Stimulated activated CD4-positive, alpha-beta T cell treated with anti-CD3 and anti-CD28 coated beads, TNF-alpha, amount 100 ng/mL, for 48 hours (primary cell): ENCODE results near the gene TCP11L2.
A peak's percentile ranks its signal among the peaks of the same experiment; 100 is the strongest.
"Not testable (repeated sequence)": the region's sequence is repeated elsewhere in the genome, so short reads cannot be mapped to it uniquely, and the experiment has no call there.

Experiments used
- DNase-seq, 3 donors: peaks; one replicate each; pipeline ENCODE4 v3.0.0-alpha.2; 2020; ENCODE audit warnings: low read depth in 3 of 3

Gene TCP11L2

DNA sequence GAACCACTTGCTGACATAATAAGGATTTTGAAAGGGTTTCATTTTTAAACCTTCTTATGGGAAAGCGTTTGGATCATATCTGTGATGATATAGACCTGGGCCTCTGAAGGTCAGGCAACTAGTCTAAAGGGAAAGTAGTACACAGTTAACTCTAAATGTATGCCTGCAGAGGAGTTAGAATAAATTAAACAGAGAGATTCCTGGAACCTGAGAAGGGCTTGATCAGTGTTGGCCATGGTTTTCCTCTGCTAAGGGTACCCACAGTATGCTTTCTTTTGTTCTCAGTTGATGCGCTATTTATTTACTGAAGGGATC lies 40.6 kb downstream of the TCP11L2 start:
- no peak for DNase-seq

- no peak for DNase-seq
These were observed 41.6 kb downstream of the TCP11L2 start for GRCh38 chr12:106344131-106344530.

DNA sequence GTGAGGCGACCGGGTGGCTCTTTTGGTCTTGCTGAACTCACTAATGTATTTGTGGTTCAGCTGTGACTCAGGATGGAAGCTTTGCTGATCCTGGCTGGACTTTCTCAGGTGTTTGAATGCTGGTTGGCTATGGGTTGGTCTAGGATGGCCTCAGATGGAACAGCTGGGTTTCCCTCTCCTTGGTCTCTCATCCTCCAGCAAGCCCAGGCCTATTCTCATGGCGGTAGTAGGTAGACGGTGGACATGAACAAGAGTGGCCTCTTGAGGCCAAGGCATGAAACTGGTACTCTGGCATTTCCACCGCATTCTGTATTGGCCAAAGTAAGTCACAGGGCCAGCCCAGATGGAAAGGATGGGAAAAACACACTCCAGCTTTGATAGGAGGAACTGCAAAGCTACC lies 43.2 kb downstream of the TCP11L2 start:
- DNase-seq: no peak

GRCh38 chr12:106348411-106348810 lies 45.9 kb downstream of the TCP11L2 start:
- no peak for DNase-seq

GRCh38 chr12:106353175-106353574 lies 50.6 kb downstream of the TCP11L2 start:
- no peak for DNase-seq

- DNase-seq: peak; percentile 90 to 94 (median 91)
These were observed 55.2 kb downstream of the TCP11L2 start, which contains the start of gene POLR3B for GRCh38 chr12:106357549-106358395. POLR3B (plus strand) TSS chr12:106357748; CDS start chr12:106357880, 132 bp downstream.

GRCh38 chr12:106358396-106359241 lies 56.1 kb downstream of the TCP11L2 start:
- DNase-seq: no peak

DNA sequence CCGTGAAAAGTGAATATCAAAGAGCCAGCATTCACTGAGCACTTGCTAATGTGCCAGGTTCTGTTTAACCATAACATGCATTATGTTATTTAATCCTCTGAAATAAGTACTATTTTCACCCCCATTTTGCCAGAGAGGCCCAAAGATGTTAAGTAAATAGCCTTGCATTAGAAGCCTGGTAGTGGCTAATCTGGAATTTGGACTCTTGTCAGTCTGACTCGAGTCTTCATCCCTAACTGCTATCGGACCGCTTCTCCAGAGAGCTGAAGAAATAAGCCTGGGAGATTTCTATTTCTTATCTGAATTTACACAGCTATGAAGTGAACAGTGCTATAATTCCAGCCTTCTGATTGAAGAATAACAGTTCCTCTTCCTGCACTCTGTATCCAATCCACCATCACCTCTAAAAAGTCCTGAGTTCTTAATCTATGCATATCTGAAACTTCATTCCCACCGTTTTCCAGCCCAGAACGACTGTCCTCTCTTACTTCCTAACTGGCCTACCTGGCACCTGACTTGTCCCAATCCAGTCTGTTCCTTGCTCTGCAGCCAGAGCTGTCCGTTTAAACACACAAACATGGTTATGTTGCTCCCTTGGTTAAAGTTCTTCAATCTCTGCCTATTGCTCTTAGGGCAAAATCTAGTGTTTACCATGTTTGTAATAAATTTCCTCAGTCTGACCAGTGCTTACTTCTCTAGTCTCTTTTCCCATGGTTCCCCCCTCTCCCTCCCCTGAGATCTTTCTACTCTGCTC lies 57.3 kb downstream of the TCP11L2 start:
- DNase-seq: no peak

DNA sequence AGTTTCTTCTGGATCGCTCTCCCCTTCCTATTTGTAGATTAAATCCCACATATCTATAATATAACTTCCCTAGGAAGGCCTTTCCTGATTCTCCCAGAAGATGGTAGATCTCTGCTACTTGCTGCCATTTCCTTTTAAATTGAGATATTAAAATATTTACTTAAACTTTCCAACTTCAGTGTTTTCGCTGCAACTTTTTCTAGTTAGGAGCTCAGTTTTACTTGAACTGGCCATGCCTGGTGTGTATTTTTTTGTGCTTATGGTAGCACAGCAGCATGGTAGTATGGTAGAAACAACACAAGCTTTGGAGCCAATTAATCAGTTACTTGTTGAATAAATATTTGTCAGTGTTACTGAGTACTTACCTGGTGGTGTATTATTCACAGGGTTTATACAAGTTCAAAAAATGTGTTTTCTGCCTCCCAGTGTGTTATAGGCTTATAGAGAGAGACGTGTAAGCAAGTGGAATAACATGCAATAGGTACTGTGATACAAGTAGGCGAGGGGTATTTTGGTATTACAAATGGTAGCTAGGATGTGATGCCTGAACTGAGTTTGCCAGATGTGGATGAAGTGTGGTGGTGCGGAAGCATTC lies 58.0 kb downstream of the TCP11L2 start:
- no peak for DNase-seq

- DNase-seq: no peak
These were observed 60.4 kb downstream of the TCP11L2 start for GRCh38 chr12:106362971-106363370.

DNA sequence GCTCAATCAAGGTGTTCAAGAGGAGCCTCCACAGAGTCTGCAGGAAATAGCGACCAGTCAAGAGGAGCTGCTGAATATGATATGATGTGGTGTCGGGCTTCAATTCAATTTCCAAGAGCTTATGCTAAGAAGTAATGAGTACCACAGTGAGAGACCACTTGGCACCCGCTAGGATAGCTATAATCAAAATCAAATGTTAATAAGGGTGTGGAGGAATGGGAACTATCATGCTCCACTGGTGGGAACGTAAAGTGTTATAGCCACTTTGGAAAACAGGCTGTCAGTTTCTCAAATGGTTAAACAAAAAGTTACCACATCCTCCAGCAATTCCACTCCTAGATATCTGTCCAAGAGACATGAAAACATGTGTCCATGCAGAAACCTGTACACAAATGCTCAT lies 61.7 kb downstream of the TCP11L2 start:
- no peak for DNase-seq

DNA sequence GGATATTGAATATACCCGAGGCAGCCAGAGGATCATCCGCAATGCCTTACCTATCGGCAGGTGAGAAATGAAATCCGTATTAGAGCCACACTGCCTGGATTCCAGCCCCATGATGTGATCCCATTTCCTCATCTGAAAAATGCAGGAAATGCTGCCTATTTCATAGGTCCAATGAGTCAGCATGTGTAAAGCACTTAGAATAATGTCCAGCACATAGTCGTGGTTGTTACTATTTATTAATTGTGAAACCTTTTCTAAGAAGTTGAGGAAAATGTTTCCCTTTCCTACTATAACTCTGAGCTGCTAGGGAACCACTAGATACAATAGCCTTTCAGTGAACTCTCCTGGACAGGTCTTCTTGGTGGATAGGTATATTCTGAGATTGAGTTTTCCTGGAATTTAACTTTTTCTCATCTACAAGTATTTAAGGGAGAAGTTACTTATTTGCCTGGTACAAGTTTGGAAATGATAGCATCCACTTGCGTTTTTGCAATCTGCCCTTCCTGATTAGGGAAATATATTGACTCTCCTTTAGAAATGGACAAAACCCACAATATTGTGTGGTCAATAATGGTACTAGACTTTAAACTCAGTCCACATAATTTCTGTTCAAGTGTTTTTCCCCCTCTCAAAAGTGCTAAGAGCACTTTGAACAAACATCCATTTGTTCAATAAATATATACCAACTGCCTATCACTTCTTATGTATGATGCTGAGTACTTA lies 67.3 kb downstream of the TCP11L2 start:
- DNase-seq: no peak

GRCh38 chr12:106378788-106379187 lies 76.3 kb downstream of the TCP11L2 start:
- no peak for DNase-seq

- no peak for DNase-seq
These were observed 78.4 kb downstream of the TCP11L2 start for GRCh38 chr12:106380954-106381353.

- not testable (repeated sequence) for DNase-seq
These were observed 79.3 kb downstream of the TCP11L2 start for GRCh38 chr12:106381866-106382265.

DNA sequence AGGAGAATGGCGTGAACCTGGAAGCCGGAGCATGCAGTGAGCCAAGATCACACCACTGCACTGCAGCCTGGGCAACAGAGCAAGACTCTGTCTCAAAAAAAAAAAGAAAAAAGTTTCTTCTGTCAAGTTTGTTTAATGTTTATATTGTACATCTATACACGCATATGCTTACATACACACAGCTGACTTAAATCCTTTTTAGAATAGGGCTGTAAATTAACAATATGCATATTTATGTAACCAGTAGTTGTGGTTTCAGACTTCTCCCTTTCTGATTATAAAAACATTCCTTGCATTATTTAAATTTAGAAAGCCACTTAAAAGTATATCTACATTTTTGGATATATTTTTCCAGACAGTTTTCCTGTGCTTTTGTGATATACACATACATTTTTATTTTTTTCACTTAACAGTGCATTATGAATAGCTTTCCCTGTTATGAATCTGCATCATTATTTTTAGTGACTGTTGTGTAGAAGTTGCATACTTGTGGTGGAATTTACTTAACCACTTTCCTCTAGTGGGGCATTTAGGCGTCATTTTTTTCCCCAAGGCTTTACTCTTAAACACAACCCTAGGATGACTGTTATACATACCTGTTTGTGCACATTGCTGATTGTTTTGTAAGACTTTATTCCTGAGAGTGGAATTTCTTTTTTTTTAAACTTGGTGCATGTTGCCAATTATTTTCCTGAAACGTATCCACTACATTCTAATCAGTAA lies 84.4 kb downstream of the TCP11L2 start:
- DNase-seq: no peak

GRCh38 chr12:106387848-106388377 lies 85.4 kb downstream of the TCP11L2 start:
- no peak for DNase-seq

DNA sequence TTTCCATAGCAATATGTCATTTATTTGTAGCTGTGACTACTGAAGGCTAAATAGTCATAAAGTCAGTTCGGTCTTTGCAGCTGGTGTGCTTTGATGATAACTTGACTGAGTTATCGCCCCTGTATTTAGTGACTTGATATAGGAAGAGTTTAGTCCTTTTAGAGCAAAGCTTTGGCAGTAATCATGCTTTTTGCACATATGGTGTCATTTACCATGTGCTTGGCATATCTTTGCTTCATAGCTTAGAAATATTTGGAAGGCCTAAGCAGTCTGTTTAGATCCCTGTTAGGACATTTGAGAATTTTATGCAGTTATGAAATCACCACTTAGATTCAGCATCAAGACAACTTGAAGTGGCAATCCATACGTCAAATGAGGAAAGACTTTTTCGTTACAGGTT lies 86.6 kb downstream of the TCP11L2 start:
- no peak for DNase-seq

DNA sequence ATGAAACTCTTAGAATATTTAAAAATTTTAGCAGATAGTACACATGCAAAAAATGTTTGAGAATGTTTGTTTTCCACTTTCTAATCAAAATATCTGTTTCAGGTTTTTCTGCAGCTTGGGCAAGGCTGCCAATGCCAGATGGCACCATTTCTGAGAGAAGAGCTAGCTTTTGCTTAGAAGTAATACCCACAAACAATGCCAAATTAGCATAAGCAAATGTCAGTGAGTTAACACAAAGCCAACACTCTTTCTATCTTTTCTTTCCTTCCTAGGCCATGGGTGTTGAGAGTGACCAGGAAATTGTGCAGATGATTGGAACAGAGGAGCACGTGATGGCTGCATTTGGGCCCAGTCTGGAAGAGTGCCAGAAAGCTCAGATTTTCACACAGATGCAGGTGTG lies 90.2 kb downstream of the TCP11L2 start:
- DNase-seq: no peak
